GM21825 (cell line): ENCODE data around the gene CTSE.

Source experiments
- ATAC-seq: cut with Tn5 transposase; IDR thresholded peaks from one replicate; pipeline ENCODE4 v1.9.1; 2021; ENCODE audit warnings: mild to moderate bottlenecking, moderate library complexity; ENCODE audit not compliant: unreplicated experiment

The CTSE gene

GRCh38 chr1:205973377-205974232 is 50.1 kb downstream of the CTSE start:
- ATAC-seq = no peak

- ATAC-seq = no peak
Observed at GRCh38 chr1:205972491-205973168, 51.1 kb downstream of the CTSE start.

- ATAC-seq = no peak
Observed at GRCh38 chr1:205972081-205972480, 51.6 kb downstream of the CTSE start.

- ATAC-seq = no peak
Observed at GRCh38 chr1:205971082-205971481, 52.6 kb downstream of the CTSE start.

GRCh38 chr1:205970486-205970885 is 53.2 kb downstream of the CTSE start:
- no peak for ATAC-seq

GRCh38 chr1:205969229-205969628 is 54.5 kb downstream of the CTSE start:
- no peak for ATAC-seq

GRCh38 chr1:205967554-205968335 is 56.0 kb downstream of the CTSE start:
- ATAC-seq = no peak

GRCh38 chr1:205965036-205965884 is 58.4 kb downstream of the CTSE start:
- no peak for ATAC-seq

GRCh38 chr1:205963352-205964155 is 60.1 kb downstream of the CTSE start:
- no peak for ATAC-seq

- ATAC-seq = no peak
Observed at GRCh38 chr1:205962821-205963221, 60.9 kb downstream of the CTSE start.

- no peak for ATAC-seq
Observed at GRCh38 chr1:205961991-205962820, 61.5 kb downstream of the CTSE start.

GRCh38 chr1:205961405-205961804 is 62.3 kb downstream of the CTSE start:
- ATAC-seq = no peak

GRCh38 chr1:205959789-205960188 is 63.9 kb downstream of the CTSE start:
- no peak for ATAC-seq
